ENCODE results near the gene KCNA2.

DNA sequence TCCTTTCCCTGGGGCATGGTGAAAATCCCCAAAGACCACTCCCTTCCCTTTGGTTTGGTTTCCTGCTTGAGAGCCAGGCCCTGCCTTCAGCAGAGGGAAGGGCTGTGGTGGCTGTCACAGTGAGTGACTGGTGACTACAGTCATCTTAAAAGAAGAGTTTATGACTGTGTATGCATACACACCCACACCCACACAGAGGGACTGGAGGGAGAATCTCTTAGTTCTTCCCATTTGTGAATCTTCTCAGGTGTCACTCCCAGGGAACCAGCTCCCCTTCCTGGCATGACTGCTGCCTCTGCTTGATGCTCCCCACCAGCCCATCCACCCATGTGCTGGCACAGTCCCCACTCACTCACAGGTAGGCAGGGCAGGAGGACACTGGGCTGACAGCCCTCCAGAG is 3.9 kb upstream of the KCNA2 start:
- TF ChIP-seq, protein P1, sequence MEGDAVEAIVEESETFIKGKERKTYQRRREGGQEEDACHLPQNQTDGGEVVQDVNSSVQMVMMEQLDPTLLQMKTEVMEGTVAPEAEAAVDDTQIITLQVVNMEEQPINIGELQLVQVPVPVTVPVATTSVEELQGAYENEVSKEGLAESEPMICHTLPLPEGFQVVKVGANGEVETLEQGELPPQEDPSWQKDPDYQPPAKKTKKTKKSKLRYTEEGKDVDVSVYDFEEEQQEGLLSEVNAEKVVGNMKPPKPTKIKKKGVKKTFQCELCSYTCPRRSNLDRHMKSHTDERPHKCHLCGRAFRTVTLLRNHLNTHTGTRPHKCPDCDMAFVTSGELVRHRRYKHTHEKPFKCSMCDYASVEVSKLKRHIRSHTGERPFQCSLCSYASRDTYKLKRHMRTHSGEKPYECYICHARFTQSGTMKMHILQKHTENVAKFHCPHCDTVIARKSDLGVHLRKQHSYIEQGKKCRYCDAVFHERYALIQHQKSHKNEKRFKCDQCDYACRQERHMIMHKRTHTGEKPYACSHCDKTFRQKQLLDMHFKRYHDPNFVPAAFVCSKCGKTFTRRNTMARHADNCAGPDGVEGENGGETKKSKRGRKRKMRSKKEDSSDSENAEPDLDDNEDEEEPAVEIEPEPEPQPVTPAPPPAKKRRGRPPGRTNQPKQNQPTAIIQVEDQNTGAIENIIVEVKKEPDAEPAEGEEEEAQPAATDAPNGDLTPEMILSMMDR (IDR thresholded peaks at IDR 0.05) = no peak
- no peak for TF ChIP-seq TCF7L2 (IDR thresholded peaks at IDR 0.05; ENCODE audit: low read depth, low read length)

All from Panc1 (cell line).